Trophoblast cell (in vitro differentiated cells and primary cell): ENCODE results near the gene SPI1.

ENCODE experiments used
- DNase-seq, 2 donors: peaks; one replicate each; pipeline ENCODE4 v3.0.0-alpha.2; 2016
- H2AFZ ChIP-seq: 2 replicates; pipeline ENCODE4 v1.6.1; 2013; ENCODE audit warnings: low read length, moderate library complexity, mild to moderate bottlenecking; ENCODE audit not compliant: insufficient read depth, poor library complexity
- H2AK5ac ChIP-seq: 2 replicates; pipeline ENCODE4 v1.6.1; 2013; ENCODE audit warnings: mild to moderate bottlenecking, low read length
- H2BK120ac ChIP-seq: 2 replicates; pipeline ENCODE4 v1.6.1; 2013; ENCODE audit warnings: low read length, mild to moderate bottlenecking, moderate library complexity; ENCODE audit not compliant: insufficient read depth, poor library complexity
- H2BK12ac ChIP-seq: 2 replicates; pipeline ENCODE4 v1.6.1; 2013; ENCODE audit warnings: mild to moderate bottlenecking, low read length, moderate library complexity
- H2BK5ac ChIP-seq: 2 replicates; pipeline ENCODE4 v1.6.1; 2013; ENCODE audit warnings: low read length, low read depth, moderate library complexity, mild to moderate bottlenecking; ENCODE audit not compliant: poor library complexity
- H3K14ac ChIP-seq: 2 replicates; pipeline ENCODE4 v1.6.1; 2013; ENCODE audit warnings: mild to moderate bottlenecking, low read length
- H3K18ac ChIP-seq: 2 replicates; pipeline ENCODE4 v1.6.1; 2013; ENCODE audit warnings: mild to moderate bottlenecking, low read length
- H3K23ac ChIP-seq: 2 replicates; pipeline ENCODE4 v1.6.1; 2013; ENCODE audit warnings: low read length
- H3K27ac ChIP-seq: 2 replicates; pipeline ENCODE4 v1.5.1; 2013; ENCODE audit warnings: low read depth, mild to moderate bottlenecking, inconsistent platforms, low read length, moderate library complexity
- H3K27me3 ChIP-seq: 2 replicates; pipeline ENCODE4 v1.6.1; 2013; ENCODE audit warnings: inconsistent platforms, mild to moderate bottlenecking, low read length, moderate library complexity; ENCODE audit not compliant: insufficient read depth
- H3K36me3 ChIP-seq, 2 experiments: 1 replicate in 1 of 2; 2 replicates in 1 of 2; pipeline ENCODE4 v1.6.1; 2013; ENCODE audit warnings: low read length in 2 of 2, mild to moderate bottlenecking in 2 of 2, moderate library complexity in 1 of 2; ENCODE audit not compliant: insufficient read depth in 2 of 2, control insufficient read depth in 1 of 2
- H3K4ac ChIP-seq: 2 replicates; pipeline ENCODE4 v1.6.1; 2013; ENCODE audit warnings: low read depth, mild to moderate bottlenecking, low read length, moderate library complexity
- H3K4me1 ChIP-seq, 2 experiments: 1 replicate in 1 of 2; 2 replicates in 1 of 2; pipeline ENCODE4 v1.6.1; 2013; ENCODE audit warnings: low read length in 2 of 2, mild to moderate bottlenecking in 2 of 2, moderate library complexity in 1 of 2; ENCODE audit not compliant: insufficient read depth in 2 of 2, control insufficient read depth in 1 of 2
- H3K4me2 ChIP-seq: 2 replicates; pipeline ENCODE4 v1.6.1; 2013; ENCODE audit warnings: inconsistent platforms, mild to moderate bottlenecking, low read length, moderate library complexity
- H3K4me3 ChIP-seq: 2 replicates; pipeline ENCODE4 v1.5.1; 2013; ENCODE audit warnings: mild to moderate bottlenecking, low read depth, low read length, inconsistent platforms
- H3K79me1 ChIP-seq: one replicate; pipeline ENCODE4 v1.6.1; 2013; ENCODE audit warnings: low read length
- H3K79me2 ChIP-seq: 2 replicates; pipeline ENCODE4 v1.6.1; 2013; ENCODE audit warnings: low read length, mild to moderate bottlenecking; ENCODE audit not compliant: control insufficient read depth, insufficient read depth, poor library complexity
- H3K9ac ChIP-seq: 2 replicates; pipeline ENCODE4 v1.6.1; 2013; ENCODE audit warnings: mild to moderate bottlenecking, low read length
- H3K9me3 ChIP-seq: 2 replicates; pipeline ENCODE4 v1.6.1; 2013; ENCODE audit warnings: low read depth, mild to moderate bottlenecking, control low read depth, inconsistent platforms, low read length; ENCODE audit not compliant: insufficient read depth
- H4K12ac ChIP-seq: 2 replicates; pipeline ENCODE4 v1.6.1; 2013; ENCODE audit warnings: low read depth, mild to moderate bottlenecking, low read length, moderate library complexity
- H4K8ac ChIP-seq: 2 replicates; pipeline ENCODE4 v1.6.1; 2013; ENCODE audit warnings: low read depth, mild to moderate bottlenecking, low read length, moderate library complexity
- H4K91ac ChIP-seq: one replicate; pipeline ENCODE4 v1.6.1; 2013; ENCODE audit warnings: low read depth, mild to moderate bottlenecking, low read length, moderate library complexity
- WGBS: extraction: QIAGEN DNeasy Blood & Tissue Kit; methylation state at CpG from one replicate; pipeline ENCODE4 v1.1.7; 2013; ENCODE audit warnings: missing lambda C conversion rate; ENCODE audit not compliant: insufficient read length, insufficient coverage; ENCODE audit errors: extremely low coverage; 5-methylcytosine and 5-hydroxymethylcytosine counted together

SPI1 gene

GRCh38 chr11:47375020-47375419 lies 3.3 kb downstream of the SPI1 start:
- no peak overlapping the region for H4K12ac ChIP-seq
- no peak overlapping the region for H4K91ac ChIP-seq
- no peaks in the 10 kb centered on the region for H3K9me3 ChIP-seq
- no peaks in the 10 kb centered on the region for H3K27me3 ChIP-seq
- H2BK12ac ChIP-seq = no peak overlapping the region
- H3K18ac ChIP-seq = no peak overlapping the region
- no peak overlapping the region for H3K4ac ChIP-seq
- no peak overlapping the region for H3K4me3 ChIP-seq
- no peaks in the 10 kb centered on the region for H3K36me3 ChIP-seq
- no peak overlapping the region for H2AK5ac ChIP-seq
- H3K4me2 ChIP-seq = no peak overlapping the region
- H2AFZ ChIP-seq = no peak overlapping the region
- H2BK120ac ChIP-seq = no peak overlapping the region
- no peak for DNase-seq
- H2BK5ac ChIP-seq = no peak overlapping the region
- H3K4me1 ChIP-seq = peaks cover 5% of the 10 kb centered on the region in 2 experiments
- no peak overlapping the region for H4K8ac ChIP-seq
- no peaks in the 10 kb centered on the region for H3K79me1 ChIP-seq
- no peak overlapping the region for H3K23ac ChIP-seq
- H3K14ac ChIP-seq = no peak overlapping the region
- H3K79me2 ChIP-seq = no peaks in the 10 kb centered on the region
- H3K9ac ChIP-seq = no peak overlapping the region
- no peak overlapping the region for H3K27ac ChIP-seq
- no CpG with 5 or more reads among the region's 8 CpGs for WGBS

- peak overlapping the region; percentile 12 for H3K9ac ChIP-seq
- no peaks in the 10 kb centered on the region for H3K79me2 ChIP-seq
- no peak overlapping the region for H3K4me2 ChIP-seq
- H3K27ac ChIP-seq = no peak overlapping the region
- H3K18ac ChIP-seq = no peak overlapping the region
- no peak overlapping the region for H3K23ac ChIP-seq
- H4K8ac ChIP-seq = no peak overlapping the region
- no peaks in the 10 kb centered on the region for H3K9me3 ChIP-seq
- H3K27me3 ChIP-seq = no peaks in the 10 kb centered on the region
- no peak overlapping the region for H3K4me3 ChIP-seq
- no peak overlapping the region for H3K14ac ChIP-seq
- H4K12ac ChIP-seq = no peak overlapping the region
- no peaks in the 10 kb centered on the region for H3K79me1 ChIP-seq
- no CpG with 5 or more reads among the region's 5 CpGs for WGBS
- DNase-seq = no peak
- no peak overlapping the region for H3K4ac ChIP-seq
- H3K36me3 ChIP-seq = no peaks in the 10 kb centered on the region
- H2AK5ac ChIP-seq = no peak overlapping the region
- H4K91ac ChIP-seq = no peak overlapping the region
- H2BK12ac ChIP-seq = no peak overlapping the region
- H2BK120ac ChIP-seq = no peak overlapping the region
- H2AFZ ChIP-seq = no peak overlapping the region
- H2BK5ac ChIP-seq = no peak overlapping the region
- H3K4me1 ChIP-seq = peaks cover 5% of the 10 kb centered on the region in 2 experiments
These were observed 3.7 kb downstream of the SPI1 start for GRCh38 chr11:47374720-47375019.

GRCh38 chr11:47373876-47374719 lies 4.2 kb downstream of the SPI1 start:
- no peak overlapping the region for H4K8ac ChIP-seq
- H3K23ac ChIP-seq = no peak overlapping the region
- no peak overlapping the region for H4K12ac ChIP-seq
- no peaks in the 10 kb centered on the region for H3K27me3 ChIP-seq
- H3K27ac ChIP-seq = no peak overlapping the region
- H2BK5ac ChIP-seq = no peak overlapping the region
- no peaks in the 10 kb centered on the region for H3K79me2 ChIP-seq
- WGBS = no CpG with 5 or more reads among the region's 19 CpGs
- no peak overlapping the region for H2BK12ac ChIP-seq
- H3K4me2 ChIP-seq = no peak overlapping the region
- H3K18ac ChIP-seq = no peak overlapping the region
- no peak overlapping the region for H3K4me3 ChIP-seq
- H2AK5ac ChIP-seq = no peak overlapping the region
- no peaks in the 10 kb centered on the region for H3K79me1 ChIP-seq
- no peak overlapping the region for H3K4ac ChIP-seq
- H3K14ac ChIP-seq = no peak overlapping the region
- H3K9me3 ChIP-seq = no peaks in the 10 kb centered on the region
- H3K9ac ChIP-seq = no peak overlapping the region
- no peak overlapping the region for H2BK120ac ChIP-seq
- no peaks in the 10 kb centered on the region for H3K36me3 ChIP-seq
- no peak overlapping the region for H4K91ac ChIP-seq
- DNase-seq = peak; percentile 57 to 85
- H3K4me1 ChIP-seq = peaks cover 5% of the 10 kb centered on the region in 2 experiments
- no peak overlapping the region for H2AFZ ChIP-seq

GRCh38 chr11:47372422-47372821 lies 5.9 kb downstream of the SPI1 start:
- Histone ChIP-seq H3K4me3 (no peak overlapping the region), H3K79me1 (no peaks in the 10 kb centered on the region), H2BK5ac (no peak overlapping the region), H3K9ac (no peak overlapping the region), H4K12ac (no peak overlapping the region), H3K79me2 (no peaks in the 10 kb centered on the region), H3K27ac (no peak overlapping the region), H2AK5ac (no peak overlapping the region), H3K4me2 (no peak overlapping the region), H4K91ac (no peak overlapping the region), H4K8ac (no peak overlapping the region), H2BK12ac (no peak overlapping the region), H3K23ac (peak overlapping the region; percentile 70), H3K4ac (no peak overlapping the region), H3K27me3 (no peaks in the 10 kb centered on the region), H2AFZ (no peak overlapping the region), H3K18ac (no peak overlapping the region), H2BK120ac (no peak overlapping the region), H3K14ac (no peak overlapping the region), H3K4me1 (peaks cover 5% of the 10 kb centered on the region in 2 experiments), H3K9me3 (no peaks in the 10 kb centered on the region), H3K36me3 (no peaks in the 10 kb centered on the region)
- no CpG with 5 or more reads among the region's 7 CpGs for WGBS
- peak in 1 of 2 donors; percentile 37 for DNase-seq
